GM08714 (cell line): ENCODE results near the gene TMEM117.

Experiments used
- H3K4me3 ChIP-seq: fragments of 200-500 bp; sonication (Bioruptor generic); 2 replicates; pipeline ENCODE4 v1.5.1; 2014; ENCODE audit warnings: mild to moderate bottlenecking, low read length, inconsistent platforms
- ZNF274 ChIP-seq: IDR thresholded peaks from 2 replicates; pipeline ENCODE4 v1.6.1; 2012; ENCODE audit warnings: mild to moderate bottlenecking, low read depth, low read length

The TMEM117 gene

DNA sequence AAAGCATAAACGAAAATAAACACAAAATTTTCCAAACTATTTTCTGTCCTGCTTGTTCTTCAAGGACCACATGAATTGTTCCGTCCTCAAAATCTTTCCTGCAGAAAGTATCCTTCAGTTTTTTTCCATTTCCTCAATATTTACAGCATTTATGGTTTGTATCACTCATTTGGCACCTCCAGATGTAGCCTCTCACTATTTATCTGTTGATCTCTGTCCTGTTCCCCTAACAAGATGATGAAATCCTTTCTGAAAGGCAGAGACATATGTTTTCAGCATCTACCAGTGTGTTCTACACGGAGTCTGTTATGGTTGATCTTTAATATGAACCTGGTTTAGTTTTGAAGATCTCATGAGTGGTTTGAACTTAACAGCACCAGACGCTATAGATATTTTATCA, 550.1 kb downstream of the TMEM117 start:
- no peak for TF ChIP-seq ZNF274

DNA sequence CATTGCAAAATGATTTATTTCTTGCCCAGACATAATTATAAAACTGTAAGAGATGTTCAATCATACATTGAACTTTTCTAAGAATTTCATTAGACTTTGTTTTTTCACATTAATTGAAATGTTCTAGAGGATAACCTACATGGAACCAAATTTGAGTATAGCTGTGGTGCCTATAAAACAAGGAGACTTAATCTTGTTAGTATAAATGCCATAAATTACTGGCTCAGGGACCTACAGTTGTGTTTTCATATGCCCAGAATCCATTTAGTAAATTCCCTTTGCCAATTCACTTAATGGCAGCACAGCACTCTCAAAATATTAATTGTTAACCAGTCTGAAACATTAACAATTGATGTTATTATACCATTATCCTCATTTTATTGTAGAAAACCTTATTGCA, 551.7 kb downstream of the TMEM117 start:
- no peak overlapping the region for H3K4me3 ChIP-seq
- no peak for TF ChIP-seq ZNF274

More for the DNA sequence above, 550.1 kb downstream of the TMEM117 start:
- no peak overlapping the region for H3K4me3 ChIP-seq

- H3K4me3 ChIP-seq: no peak overlapping the region
- TF ChIP-seq ZNF274: no peak
Observed at GRCh38 chr12:44389038-44389437, 553.2 kb downstream of the TMEM117 start.

DNA sequence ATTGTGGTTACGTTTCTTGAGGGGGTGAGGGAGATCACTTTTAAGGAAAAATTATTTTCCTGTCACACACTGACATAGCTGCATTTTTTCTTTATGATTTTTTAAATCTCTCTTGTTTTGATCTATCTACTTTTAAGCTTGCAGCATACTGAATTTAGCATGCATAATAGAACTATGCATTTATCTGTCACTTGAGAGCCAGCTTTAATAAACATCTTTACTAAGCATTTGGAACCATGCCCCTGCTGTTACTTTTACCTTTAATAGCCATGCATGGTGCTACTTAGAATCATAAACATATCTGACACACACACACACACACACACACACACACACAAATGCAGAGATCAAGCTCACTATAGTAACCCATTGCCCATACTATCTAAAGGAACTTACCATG, 554.0 kb downstream of the TMEM117 start:
- no peak overlapping the region for H3K4me3 ChIP-seq
- TF ChIP-seq ZNF274: no peak

DNA sequence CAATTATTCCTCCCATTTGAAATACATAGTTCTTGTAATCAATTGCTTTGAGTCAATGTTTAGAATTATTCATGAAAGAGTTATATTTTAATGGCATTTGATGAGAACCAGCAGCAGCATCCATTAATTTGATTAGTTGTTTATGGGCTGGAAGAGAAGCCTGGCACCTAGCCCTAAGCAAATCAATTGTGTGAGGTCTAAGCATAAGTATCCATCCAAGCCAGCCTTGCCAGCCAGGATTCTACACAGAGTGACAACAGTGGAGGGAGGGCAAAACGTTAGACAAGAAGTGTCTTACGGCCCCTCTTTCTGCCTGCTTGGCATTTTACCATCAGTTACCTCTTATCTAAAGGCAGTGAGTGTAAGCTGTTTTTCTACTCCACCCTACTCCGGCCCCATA, 561.8 kb downstream of the TMEM117 start:
- TF ChIP-seq ZNF274: no peak
- no peak overlapping the region for H3K4me3 ChIP-seq

- H3K4me3 ChIP-seq: no peak overlapping the region
- no peak for TF ChIP-seq ZNF274
Observed at GRCh38 chr12:44403185-44403584, 567.3 kb downstream of the TMEM117 start.

DNA sequence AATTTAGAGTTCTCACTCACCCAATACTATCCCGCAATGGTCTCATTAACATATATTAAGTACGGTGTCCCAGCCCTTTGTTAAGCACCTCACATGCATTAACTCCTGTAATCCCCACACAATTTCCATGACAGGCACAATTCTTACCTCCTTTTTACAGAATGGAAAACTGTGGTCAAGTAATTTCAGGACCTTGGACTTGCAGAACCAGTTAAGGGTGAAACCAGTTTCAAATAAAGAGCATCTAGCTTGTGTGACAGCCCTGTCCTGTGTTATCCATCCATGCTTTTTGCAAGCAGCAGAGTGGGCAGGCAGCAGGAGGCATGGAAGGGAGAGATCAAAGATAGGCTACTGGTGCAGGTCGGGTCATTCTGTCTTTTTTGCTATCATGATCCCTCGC, 569.4 kb downstream of the TMEM117 start:
- no peak overlapping the region for H3K4me3 ChIP-seq

GRCh38 chr12:44422559-44422958, 586.7 kb downstream of the TMEM117 start:
- TF ChIP-seq ZNF274: no peak
- no peak overlapping the region for H3K4me3 ChIP-seq

More for the DNA sequence above, 569.4 kb downstream of the TMEM117 start:
- TF ChIP-seq ZNF274: no peak

- TF ChIP-seq ZNF274: no peak
- H3K4me3 ChIP-seq: no peak overlapping the region
Observed at GRCh38 chr12:44428825-44429224, 592.9 kb downstream of the TMEM117 start.

DNA sequence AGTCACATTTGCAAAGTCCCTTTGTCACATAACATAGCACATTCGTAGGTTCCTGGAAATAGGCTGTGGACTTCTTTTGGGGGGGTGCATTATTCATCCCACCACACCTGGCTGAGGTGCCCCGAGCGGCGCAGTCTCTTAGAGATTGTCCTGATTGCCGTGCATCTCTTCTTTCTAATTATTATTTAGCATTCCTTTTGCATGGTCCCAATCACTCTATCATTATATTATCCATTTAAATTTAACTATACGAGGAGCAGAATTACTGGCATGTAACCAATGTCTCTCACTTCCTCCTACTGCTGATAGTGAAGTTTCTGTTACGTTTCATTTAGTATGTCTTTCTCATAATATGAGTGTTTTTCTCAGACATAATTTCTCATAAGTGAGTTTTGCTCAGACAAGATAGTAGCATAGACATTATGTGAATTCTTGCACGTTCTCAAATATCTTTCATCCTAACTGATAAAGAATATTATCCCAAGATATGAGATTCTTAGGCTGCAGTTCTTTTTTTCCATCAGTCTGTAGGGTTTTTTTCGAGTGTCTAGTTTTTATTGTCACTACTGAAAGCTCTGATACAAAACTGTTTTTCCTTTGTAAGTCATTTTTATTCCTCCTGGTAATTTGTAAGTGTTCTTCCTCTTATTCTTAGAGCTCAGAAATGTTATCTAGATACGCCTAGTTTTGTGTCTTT, 595.9 kb downstream of the TMEM117 start:
- TF ChIP-seq ZNF274: no peak
- no peak overlapping the region for H3K4me3 ChIP-seq

DNA sequence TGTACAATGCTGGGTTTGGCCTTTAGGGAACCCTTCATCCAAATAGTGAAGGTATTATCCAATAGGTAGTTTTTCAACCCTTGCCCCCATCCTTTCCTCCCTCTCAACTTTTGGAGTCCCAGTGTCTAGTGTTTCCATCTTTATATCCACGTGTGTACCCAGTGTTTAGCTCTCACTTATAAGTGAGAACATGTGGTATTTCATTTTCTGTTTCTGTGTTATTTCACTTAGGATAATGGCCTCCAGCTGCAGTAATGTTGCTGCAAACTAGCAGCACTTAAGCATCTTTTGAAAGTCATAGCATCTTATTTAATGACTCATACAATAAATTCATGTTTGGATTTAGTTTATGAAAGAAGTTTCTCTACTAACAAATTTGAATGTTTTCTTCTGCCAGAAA, 597.8 kb downstream of the TMEM117 start:
- no peak for TF ChIP-seq ZNF274
- no peak overlapping the region for H3K4me3 ChIP-seq

- TF ChIP-seq ZNF274: no peak
Observed at GRCh38 chr12:44436756-44437155, 600.9 kb downstream of the TMEM117 start.

More at GRCh38 chr12:44436756-44437155, 600.9 kb downstream of the TMEM117 start:
- H3K4me3 ChIP-seq: no peak overlapping the region
